HG03460 (cell line): ENCODE data around the gene COMMD9.

Source experiments
- ATAC-seq: cut with Tn5 transposase; IDR thresholded peaks from one replicate; pipeline ENCODE4 v1.9.1; 2021; ENCODE audit not compliant: unreplicated experiment

COMMD9 gene

GRCh38 chr11:36224209-36224882, 64.9 kb downstream of the COMMD9 start:
- no peak for ATAC-seq

DNA sequence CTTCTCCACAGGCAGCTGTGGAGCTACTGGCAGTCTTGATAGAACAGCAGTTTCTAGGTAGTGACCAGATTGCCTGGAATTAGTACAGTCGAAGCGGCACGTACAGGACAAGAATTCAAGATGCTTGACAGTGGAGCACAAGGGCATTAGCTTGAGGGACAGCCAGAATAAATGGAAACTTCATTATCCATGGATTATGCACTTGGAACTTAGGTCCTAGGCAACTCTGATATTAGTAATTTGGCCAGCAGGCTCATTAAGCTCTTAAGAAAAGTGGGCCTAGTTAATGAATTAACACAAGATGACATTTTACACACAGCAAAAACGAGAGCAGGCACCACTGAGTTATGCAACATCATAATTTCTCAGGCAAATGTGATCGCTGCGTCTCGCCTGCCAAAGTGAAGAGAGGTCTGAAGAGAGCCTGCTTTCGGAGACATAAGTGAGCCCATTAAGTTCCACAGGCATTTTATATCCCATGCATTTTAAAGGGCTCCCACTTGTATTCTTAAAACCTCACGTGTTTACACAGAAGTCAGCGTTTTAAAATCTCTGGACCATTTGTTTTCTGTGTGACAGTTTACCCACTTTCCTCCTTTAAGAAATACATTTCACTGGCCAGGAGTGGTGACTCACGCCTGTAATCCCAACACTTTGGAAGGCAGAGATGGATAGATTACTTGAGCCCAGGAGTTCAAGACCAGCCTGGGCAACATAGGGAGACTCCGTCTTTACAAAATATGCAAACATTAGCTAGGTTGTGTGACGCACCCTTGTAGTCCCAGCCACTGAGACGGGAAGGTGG, 66.2 kb downstream of the COMMD9 start:
- ATAC-seq: no peak
